Measurements from ENCODE around the gene ADAMTS12. TPM values are rescaled to one million over a fixed set of nuclear protein-coding genes. Genes with fewer than 3 reads are reported as not detected.
"Not testable (repeated sequence)": the region's sequence is repeated elsewhere in the genome, so short reads cannot be mapped to it uniquely, and the experiment has no call there.

The ADAMTS12 gene, protein sequence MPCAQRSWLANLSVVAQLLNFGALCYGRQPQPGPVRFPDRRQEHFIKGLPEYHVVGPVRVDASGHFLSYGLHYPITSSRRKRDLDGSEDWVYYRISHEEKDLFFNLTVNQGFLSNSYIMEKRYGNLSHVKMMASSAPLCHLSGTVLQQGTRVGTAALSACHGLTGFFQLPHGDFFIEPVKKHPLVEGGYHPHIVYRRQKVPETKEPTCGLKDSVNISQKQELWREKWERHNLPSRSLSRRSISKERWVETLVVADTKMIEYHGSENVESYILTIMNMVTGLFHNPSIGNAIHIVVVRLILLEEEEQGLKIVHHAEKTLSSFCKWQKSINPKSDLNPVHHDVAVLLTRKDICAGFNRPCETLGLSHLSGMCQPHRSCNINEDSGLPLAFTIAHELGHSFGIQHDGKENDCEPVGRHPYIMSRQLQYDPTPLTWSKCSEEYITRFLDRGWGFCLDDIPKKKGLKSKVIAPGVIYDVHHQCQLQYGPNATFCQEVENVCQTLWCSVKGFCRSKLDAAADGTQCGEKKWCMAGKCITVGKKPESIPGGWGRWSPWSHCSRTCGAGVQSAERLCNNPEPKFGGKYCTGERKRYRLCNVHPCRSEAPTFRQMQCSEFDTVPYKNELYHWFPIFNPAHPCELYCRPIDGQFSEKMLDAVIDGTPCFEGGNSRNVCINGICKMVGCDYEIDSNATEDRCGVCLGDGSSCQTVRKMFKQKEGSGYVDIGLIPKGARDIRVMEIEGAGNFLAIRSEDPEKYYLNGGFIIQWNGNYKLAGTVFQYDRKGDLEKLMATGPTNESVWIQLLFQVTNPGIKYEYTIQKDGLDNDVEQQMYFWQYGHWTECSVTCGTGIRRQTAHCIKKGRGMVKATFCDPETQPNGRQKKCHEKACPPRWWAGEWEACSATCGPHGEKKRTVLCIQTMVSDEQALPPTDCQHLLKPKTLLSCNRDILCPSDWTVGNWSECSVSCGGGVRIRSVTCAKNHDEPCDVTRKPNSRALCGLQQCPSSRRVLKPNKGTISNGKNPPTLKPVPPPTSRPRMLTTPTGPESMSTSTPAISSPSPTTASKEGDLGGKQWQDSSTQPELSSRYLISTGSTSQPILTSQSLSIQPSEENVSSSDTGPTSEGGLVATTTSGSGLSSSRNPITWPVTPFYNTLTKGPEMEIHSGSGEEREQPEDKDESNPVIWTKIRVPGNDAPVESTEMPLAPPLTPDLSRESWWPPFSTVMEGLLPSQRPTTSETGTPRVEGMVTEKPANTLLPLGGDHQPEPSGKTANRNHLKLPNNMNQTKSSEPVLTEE (N-terminal part only)
- 18.2 TPM for polyA plus RNA-seq (ENCODE audit: insufficient read length)

DNA sequence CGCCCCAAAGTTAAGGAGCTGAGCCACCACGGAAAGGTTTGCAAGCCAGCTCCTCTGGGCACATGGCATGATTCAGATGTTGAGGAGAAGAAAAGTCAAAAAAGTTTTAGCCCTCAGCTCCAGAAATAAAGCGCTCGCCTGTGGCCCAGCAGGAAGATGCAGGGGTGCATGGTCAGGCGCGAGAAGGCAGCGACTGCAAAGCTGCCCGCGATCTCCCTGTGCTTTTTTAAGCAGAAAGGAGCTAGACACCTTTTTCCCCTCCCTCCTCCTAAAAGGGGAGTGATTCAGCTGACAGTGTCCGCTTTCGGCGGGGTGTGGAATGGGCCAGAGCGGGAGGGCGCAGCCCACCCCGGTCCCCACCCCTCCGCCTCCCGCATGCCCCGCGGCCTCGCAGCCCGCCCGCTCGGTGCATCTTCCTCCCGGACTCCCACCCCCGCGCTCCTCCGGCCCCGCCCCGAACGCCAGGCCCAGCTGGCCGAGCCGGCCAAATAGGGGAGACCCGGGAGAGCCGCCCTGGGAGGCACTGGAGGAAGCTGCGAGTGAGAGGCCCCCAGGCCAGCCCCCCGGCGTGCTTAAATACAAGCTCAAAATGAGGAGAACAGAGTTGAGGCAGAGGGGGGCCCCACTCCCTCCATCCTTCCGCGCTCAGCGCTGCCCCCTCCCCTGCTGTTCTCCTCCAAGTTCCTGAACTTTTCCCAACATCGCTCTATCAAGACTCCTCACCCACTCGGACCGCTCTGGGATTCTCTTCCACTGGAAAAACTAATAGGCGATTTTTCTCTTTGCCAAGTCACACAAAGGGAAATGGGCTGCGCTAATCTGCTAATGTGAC, at the start of gene ADAMTS12:
Gene ADAMTS12 (minus strand): TSS at position 203 of the 832 bp plus-strand sequence. CDS start 134 bp downstream, at position 69.
- DNase-seq: peak; percentile 79

DNA sequence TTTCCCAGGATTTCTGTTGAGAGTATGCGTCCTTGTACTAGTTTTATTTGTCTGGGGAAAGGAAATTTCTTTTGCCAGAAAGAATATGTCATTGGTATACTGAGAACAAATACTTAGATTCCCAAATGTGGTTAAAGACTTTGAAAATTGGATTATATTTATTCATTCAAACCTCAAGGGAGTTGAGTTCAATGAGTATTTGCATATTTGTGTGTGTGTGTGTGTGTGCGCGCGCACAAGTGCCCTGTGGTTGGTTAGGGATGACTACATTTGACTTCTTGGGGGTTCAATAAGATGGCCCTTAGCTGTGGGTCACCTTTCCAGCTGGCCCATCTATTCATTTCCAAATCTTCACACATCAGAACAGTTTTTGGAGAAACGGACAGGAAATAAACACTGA, 49.3 kb upstream of the ADAMTS12 start:
- no peak for DNase-seq

DNA sequence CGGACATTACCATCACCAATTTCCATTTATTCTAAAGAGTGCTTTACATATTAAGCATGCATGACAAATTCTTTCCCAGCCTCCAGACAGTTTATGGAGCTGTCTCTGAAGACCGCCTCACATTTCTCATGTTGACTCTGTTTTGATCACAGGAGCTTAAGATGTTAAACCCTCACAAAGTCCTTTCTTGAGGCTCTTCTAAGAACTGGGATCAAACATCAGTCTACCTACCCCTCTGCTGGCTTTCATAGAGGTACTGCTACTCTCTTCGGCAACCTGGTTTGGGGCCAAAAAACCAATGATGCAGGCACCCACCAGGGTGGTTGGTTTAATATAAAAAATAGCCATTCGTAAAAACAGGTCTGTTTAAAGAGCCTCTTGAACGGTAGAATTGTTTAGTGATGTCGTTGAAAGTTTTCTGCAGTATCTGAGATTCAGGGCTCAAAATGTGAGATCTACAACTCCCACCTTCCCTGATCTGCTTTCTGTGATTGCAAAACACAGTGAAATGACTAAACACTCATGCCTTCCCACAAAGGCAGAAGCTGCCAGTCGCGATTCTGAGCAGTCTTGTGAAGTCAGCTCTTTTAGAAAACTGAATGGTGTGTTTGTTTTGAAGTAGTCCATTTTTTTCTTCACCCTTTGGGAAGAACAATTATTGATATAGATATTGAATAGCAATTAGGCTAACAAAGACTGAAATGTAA, 47.9 kb upstream of the ADAMTS12 start:
- no peak for DNase-seq

DNA sequence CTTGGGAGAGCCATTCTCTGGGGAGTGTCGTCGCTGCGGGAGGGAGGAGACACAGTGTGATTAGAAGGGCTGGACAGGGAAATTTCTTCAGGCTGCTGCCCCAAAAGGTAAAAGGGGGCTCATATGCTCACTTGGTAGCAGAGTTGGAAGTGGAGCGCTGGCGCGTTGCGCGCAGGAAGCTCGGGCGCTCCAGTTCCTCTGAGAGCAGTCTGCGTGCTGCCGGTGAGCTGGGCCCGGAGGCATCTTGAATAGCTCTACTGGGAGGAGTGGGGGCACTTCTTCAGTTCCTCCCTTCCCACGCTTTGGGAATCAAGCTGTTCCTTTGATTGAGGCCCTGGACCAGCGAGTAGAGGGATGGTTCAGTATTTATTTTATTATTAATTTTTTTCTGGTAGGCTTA, 47.1 kb upstream of the ADAMTS12 start:
- no peak for DNase-seq

DNA sequence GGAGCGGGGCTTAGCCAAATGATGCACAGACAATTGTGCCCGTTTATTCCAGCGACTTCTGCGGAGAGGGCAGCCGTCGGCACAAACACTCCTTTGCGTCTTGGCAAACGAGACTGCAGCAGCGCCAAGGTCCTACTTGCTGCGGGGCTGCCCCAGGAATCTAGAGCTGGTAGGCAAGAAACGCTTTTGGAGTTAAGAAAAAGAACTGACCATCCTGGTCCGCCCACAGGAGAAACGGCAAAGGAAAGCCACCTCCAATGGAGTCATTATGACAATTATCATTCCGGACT, 46.7 kb upstream of the ADAMTS12 start:
- no peak for DNase-seq

DNA sequence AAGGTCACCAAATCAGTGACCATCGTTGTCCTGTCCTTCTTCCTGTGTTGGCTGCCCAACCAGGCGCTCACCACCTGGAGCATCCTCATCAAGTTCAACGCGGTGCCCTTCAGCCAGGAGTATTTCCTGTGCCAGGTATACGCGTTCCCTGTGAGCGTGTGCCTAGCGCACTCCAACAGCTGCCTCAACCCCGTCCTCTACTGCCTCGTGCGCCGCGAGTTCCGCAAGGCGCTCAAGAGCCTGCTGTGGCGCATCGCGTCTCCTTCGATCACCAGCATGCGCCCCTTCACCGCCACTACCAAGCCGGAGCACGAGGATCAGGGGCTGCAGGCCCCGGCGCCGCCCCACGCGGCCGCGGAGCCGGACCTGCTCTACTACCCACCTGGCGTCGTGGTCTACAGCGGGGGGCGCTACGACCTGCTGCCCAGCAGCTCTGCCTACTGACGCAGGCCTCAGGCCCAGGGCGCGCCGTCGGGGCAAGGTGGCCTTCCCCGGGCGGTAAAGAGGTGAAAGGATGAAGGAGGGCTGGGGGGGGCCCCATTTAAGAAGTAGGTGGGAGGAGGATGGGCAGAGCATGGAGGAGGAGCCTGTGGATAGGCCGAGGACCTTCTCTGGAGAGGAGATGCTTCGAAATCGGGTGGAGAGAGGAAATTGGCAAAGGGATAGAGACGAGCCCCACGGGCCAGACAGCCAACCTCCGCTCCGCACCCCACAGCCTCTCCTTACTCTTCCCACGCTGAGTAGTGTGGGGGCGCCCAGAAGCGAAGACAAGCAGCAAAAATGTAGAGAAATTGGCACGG, 46.1 kb upstream of the ADAMTS12 start:
- no peak for DNase-seq

DNA sequence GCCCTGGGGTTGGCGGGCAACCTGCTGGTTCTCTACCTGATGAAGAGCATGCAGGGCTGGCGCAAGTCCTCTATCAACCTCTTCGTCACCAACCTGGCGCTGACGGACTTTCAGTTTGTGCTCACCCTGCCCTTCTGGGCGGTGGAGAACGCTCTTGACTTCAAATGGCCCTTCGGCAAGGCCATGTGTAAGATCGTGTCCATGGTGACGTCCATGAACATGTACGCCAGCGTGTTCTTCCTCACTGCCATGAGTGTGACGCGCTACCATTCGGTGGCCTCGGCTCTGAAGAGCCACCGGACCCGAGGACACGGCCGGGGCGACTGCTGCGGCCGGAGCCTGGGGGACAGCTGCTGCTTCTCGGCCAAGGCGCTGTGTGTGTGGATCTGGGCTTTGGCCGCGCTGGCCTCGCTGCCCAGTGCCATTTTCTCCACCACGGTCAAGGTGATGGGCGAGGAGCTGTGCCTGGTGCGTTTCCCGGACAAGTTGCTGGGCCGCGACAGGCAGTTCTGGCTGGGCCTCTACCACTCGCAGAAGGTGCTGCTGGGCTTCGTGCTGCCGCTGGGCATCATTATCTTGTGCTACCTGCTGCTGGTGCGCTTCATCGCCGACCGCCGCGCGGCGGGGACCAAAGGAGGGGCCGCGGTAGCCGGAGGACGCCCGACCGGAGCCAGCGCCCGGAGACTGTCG, 45.4 kb upstream of the ADAMTS12 start:
- DNase-seq: no peak

DNA sequence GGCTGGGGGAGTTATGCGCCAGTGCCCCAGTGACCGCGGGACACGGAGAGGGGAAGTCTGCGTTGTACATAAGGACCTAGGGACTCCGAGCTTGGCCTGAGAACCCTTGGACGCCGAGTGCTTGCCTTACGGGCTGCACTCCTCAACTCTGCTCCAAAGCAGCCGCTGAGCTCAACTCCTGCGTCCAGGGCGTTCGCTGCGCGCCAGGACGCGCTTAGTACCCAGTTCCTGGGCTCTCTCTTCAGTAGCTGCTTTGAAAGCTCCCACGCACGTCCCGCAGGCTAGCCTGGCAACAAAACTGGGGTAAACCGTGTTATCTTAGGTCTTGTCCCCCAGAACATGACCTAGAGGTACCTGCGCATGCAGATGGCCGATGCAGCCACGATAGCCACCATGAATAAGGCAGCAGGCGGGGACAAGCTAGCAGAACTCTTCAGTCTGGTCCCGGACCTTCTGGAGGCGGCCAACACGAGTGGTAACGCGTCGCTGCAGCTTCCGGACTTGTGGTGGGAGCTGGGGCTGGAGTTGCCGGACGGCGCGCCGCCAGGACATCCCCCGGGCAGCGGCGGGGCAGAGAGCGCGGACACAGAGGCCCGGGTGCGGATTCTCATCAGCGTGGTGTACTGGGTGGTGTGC, 44.7 kb upstream of the ADAMTS12 start, which contains the start of gene RXFP3:
Gene RXFP3 (plus strand): TSS at position 6 of the 636 bp plus-strand sequence. CDS start 355 bp downstream, at position 361.
- DNase-seq: peak; percentile 28

DNA sequence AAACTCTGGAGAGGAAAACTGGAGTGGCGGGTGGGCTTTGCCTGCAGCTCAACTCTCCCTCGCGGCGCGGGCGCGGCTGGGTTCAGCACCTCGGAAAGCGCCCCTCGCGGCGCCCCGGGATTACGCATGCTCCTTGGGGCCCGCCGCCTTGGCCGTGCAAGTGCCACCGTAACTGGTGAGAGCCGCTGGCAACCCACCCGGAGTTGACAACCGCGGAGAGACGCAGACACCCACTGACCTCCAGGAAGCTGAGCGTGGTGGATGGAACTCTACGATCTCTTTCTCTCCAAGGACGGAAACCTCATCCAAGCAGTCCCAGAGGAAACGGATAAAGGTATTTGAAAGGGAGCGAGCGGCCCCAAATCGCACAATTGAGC, 44.2 kb upstream of the ADAMTS12 start:
- DNase-seq: peak; percentile 66

DNA sequence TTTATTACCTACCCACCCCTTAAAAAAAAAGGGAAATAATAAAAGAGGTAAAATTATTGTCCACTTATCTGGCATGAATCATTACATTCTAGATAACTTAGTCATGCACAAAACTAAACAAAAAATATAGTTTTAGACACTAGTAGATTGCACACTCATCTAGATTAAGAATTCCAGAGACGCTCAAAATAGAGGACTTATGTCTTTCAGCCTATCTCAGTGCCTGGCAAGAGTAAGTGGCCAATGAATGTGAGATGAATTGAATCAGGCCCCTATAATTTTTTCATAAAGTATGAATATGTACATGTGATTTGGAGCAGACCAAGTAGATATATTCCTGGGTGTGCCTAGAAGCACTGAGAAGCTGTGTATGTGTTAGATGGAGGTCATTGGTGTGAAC, 42.4 kb upstream of the ADAMTS12 start:
- DNase-seq: no peak

DNA sequence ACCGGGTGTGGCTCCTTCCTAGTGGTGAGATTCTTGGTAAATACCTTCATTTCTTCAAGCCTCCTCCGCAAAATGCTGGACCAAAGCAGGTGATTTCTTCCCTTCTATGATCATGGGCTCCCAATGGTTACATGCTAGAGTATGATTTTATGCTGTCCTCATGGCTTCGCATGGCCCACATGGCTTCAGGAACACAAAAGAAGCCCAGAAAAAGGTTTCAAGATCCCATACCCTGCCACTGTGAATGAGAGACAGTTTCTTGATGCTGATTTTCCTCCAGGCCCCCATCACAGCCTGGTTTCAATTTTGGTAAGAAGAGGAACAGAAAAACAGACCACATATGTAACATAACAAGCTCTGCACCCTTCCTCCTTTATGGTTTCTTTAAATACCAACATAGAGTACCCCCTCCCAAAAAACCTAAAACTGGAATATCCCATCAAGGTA, 42.0 kb upstream of the ADAMTS12 start:
- no peak for DNase-seq

DNA sequence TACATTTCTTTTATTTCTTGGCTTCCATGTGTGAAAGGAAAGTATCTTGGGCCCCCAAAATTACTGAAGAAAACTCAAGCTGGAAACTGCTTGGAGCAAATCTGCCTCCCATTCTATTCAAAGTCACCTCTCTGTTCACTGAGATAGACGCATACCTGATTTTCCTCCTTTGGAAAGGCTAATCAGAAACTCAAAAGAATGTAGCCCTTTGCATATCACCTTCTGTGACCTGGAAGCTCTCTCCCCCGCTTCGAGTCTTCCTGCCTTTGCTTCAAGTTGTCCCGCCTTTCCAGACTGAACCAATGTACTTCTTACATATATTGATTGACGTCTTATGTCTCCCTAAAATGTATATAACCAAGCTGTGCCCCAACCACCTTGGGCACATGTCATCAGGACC, 39.3 kb upstream of the ADAMTS12 start:
- DNase-seq: no peak

DNA sequence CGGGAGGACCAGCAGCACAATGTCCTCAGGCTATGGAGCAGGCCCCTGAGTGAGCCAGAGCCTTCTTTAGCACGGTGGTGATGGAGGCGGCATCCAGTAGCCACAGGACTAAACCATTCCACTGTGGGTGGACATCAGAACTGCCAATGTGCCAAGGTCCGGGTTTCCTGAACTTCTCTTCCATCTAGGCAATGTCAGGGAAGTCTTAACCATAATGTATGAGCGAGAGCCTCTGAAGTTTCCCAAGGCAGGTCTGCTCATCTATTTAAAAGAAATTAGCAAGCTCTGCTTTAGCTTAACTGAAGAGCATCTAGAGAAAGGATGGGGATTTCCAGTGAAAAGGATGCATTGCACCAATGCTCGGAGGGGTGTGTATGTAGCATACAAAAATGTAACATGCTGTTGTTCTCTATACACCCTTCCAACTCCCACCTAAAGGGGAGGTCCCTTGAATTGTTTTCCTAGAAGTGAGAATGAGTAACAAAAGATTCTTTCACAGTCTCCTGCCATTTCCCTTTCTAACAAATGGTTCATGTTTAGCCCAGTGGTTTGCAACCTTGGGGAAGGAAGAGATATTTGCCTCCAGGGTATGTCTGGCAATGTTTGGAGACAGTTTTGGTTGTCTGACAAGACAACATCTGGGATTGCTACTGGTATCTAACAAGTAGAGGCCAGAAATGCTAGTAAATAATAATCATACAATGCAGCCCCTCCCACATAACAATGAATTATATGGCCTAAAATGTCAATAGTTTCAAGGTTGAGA, 38.3 kb upstream of the ADAMTS12 start:
- DNase-seq: no peak

DNA sequence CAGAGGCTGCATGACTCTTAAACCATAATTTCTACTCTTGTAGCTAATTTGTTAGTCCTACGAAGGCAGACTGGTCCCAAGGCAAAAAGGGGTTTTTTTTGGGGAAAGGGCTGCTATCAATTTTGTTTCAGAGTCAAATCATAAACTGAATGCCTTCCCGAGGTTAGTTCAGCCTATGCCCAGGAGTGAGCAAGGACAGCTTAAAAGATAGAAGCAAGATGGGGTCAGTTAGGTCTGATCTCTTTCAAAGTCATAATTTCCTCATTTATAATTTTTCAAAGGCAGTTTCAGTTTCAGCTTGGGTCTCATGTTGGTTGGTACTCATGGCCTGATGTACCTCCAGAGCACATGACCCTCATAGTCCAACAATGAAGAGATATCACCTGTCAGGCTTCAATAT, 36.5 kb upstream of the ADAMTS12 start:
- no peak for DNase-seq

DNA sequence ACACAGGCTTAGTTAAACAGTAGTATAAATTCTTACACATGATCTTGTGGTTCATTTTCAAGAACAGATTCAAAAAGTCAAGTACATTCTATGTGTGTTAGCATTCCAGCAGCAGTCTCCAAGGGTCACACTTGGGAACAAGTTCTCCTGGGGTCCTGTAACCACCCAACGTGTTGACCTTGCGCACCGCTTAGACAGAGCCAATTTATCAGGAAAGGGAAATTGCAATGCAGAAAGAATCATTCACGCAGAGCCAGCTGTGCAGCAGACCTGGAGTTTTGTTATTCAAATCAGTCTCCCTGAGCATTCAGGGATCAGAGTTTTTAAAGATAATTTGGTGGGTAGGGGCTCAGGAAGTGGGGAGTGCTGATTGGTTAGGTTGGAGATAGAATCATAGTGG, 35.9 kb upstream of the ADAMTS12 start:
- no peak for DNase-seq

DNA sequence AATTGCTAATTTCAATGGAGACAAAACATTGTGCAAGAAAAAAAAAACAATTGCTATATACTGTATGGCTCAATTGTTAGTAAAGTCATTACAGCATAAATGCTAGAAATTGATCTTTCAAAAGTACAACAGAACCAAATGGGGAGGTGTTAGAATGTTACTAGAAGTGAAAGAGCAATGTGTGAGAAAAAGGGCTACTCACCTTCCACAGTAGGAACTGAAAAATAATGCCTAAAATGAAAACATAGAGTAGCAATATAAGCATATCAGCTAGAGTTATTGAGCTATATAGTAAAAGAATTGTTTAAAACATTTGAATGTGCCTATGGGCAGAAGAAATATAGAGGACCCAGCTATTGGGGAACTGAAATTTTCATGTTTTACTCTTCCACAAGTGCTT, 33.5 kb upstream of the ADAMTS12 start:
- no peak for DNase-seq

DNA sequence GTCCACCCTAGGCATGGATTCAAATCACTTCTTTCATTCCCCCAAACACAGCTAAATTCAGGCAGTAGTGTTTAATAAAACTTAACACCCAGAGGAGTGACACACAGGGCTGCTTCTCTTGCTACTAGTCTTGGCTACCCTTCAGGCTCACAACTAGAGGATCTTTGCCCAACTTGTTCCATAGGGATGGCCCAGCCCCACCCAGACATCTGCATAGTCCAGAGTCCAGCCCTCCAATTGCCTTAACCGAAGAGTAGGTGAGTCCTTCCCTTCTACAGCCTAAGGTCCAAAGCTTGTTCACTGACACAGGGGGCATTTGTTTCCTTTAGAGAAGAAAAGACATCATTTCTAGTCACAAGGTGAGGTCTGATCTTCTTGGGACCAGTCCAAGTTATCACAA, 29.2 kb upstream of the ADAMTS12 start:
- DNase-seq: no peak

DNA sequence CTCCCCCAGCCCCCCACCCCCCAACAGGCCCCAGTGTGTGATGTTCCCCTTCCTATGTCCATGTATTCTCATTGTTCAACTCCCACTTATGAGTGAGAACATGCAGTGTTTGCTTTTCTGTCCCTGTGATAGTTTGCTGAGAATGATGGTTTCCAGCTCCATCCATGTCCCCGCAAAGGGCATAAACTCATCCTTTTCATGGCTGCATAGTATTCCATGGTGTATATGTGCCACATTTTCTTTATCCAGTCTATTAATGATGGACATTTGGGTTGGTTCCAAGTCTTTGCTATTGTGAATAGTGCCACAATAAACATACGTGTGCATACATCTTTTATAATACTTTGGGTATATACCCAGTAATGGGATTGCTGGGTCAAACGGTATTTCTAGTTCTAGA, 23.1 kb upstream of the ADAMTS12 start:
- DNase-seq: not testable (repeated sequence)

Measured in hindlimb muscle (tissue), 1 donor.